GM12878 (cell line): Measurements from ENCODE around the gene ZNF267.

Source experiments
- CTCF ChIP-seq, 3 experiments: IDR thresholded peaks in 2 of 3; conservative IDR thresholded peaks in 1 of 3; 2 replicates each; pipeline ENCODE4 v1.5.1; 2011; ENCODE audit warnings: low read depth in 3 of 3, low read length in 3 of 3, mild to moderate bottlenecking in 3 of 3, control low read depth in 2 of 3, moderate library complexity in 2 of 3, inconsistent platforms in 1 of 3, mixed read lengths in 1 of 3; ENCODE audit not compliant: control insufficient read depth in 2 of 3, insufficient read depth in 1 of 3; ENCODE audit errors: extremely low read depth in 1 of 3
- JUND ChIP-seq: IDR thresholded peaks from 2 replicates; pipeline ENCODE4 v1.6.1; 2012; ENCODE audit warnings: low read depth, mild to moderate bottlenecking, low read length, improper control_type of control experiment, moderate library complexity
- MTA3 ChIP-seq: IDR thresholded peaks from 2 replicates; pipeline ENCODE4 v1.6.1; 2012; ENCODE audit warnings: low read length, inconsistent platforms, borderline replicate concordance
- SPI1 ChIP-seq: IDR thresholded peaks from 2 replicates; pipeline ENCODE4 v1.6.1; 2011; ENCODE audit warnings: low read depth, mild to moderate bottlenecking, low read length, moderate library complexity, borderline replicate concordance; ENCODE audit not compliant: insufficient read depth

DNA sequence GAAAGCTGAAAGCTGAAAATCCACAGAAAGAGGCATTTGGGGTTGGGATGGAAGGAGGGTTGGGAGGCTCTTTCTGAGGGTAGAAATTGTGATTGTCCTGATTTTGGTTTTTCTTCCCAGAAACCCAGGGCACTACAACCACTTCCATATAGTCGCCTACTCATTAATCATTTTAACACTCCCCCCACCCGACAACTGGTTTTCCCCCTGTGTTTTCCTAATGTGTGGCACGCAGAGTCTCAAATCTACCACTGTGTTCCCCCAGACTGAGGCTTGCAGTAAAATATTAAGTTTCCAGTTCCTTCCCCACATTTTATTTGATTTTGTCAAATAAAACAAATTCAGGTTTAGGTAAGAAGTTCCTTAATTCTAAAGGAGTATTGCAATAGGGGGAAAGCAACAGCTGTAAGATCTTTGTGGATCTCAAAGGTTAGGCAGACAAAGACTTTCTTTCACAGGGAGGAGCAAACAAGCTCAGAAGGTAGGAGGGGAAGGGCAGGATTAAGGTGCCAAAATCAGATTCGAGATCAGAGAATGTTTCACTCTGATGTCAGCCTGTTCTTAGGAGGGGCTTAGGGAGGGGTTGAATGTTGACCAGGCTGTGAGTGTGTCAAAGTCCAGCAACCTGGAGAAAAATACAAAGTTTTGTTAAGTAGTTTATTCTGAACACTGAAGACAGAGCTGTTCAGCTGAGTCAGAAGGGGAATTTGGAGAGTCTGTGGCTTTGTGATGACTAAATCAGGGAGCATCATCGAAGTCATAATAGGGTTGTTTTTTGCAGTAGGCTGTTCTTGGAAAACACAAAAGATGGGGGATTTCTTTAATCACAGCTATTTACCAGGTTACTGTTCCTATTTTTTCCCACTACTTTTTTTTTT lies 3.6 kb downstream of the ZNF267 start:
- TF ChIP-seq CTCF (IDR thresholded peaks at IDR 0.05 in 2 of 3, conservative IDR thresholded peaks at IDR 0.05 in 1 of 3; ENCODE audit: control insufficient read depth in 2 of 3, extremely low read depth in 1 of 3, insufficient read depth in 1 of 3, low read depth in 3 of 3, low read length in 3 of 3) (no peak), MTA3 (peak; percentile 96), JUND (peak; percentile 94), SPI1 (0 out of 2 replicates have a peak, but pooled peaks have one; percentile 14)
